GM21717 (cell line): ENCODE data around the gene PDSS2.
A peak's percentile ranks its signal among the peaks of the same experiment; 100 is the strongest.
"Not testable (repeated sequence)": the region's sequence is repeated elsewhere in the genome, so short reads cannot be mapped to it uniquely, and the experiment has no call there.

ENCODE experiments used
- ATAC-seq: cut with Tn5 transposase; IDR thresholded peaks from one replicate; pipeline ENCODE4 v1.9.1; 2021; ENCODE audit warnings: mild to moderate bottlenecking, moderate library complexity; ENCODE audit not compliant: unreplicated experiment

The PDSS2 gene

GRCh38 chr6:107123501-107123900, 335.9 kb downstream of the PDSS2 start:
- no peak for ATAC-seq

- no peak for ATAC-seq
Measured at GRCh38 chr6:107122748-107123147, 336.6 kb downstream of the PDSS2 start.

- no peak for ATAC-seq
Measured at GRCh38 chr6:107121964-107122495, 337.3 kb downstream of the PDSS2 start.

GRCh38 chr6:107121266-107121665, 338.1 kb downstream of the PDSS2 start:
- no peak for ATAC-seq

- ATAC-seq: no peak
Measured at GRCh38 chr6:107120404-107120803, 339.0 kb downstream of the PDSS2 start.

GRCh38 chr6:107118976-107119375, 340.4 kb downstream of the PDSS2 start:
- ATAC-seq: no peak

- not testable (repeated sequence) for ATAC-seq
Measured at GRCh38 chr6:107118540-107118939, 340.8 kb downstream of the PDSS2 start.

GRCh38 chr6:107116931-107117330, 342.4 kb downstream of the PDSS2 start:
- ATAC-seq: no peak

- ATAC-seq: no peak
Measured at GRCh38 chr6:107116328-107116892, 343.0 kb downstream of the PDSS2 start.

- ATAC-seq: no peak
Measured at GRCh38 chr6:107115695-107116327, 343.6 kb downstream of the PDSS2 start.

GRCh38 chr6:107114926-107115694, 344.3 kb downstream of the PDSS2 start, which contains the start of gene BEND3:
Gene BEND3 (minus strand): TSS chr6:107115515. CDS start chr6:107099285, 16,230 bp downstream.
- ATAC-seq: peak; percentile 17

- peak; percentile 69 for ATAC-seq
Measured at GRCh38 chr6:107114213-107114925, 345.0 kb downstream of the PDSS2 start.

- no peak for ATAC-seq
Measured at GRCh38 chr6:107110200-107110599, 349.2 kb downstream of the PDSS2 start.

- ATAC-seq: no peak
Measured at GRCh38 chr6:107108201-107108890, 351.0 kb downstream of the PDSS2 start.

- ATAC-seq: no peak
Measured at GRCh38 chr6:107107791-107108190, 351.6 kb downstream of the PDSS2 start.

GRCh38 chr6:107106165-107106564, 353.2 kb downstream of the PDSS2 start:
- ATAC-seq: no peak

- no peak for ATAC-seq
Measured at GRCh38 chr6:107105511-107106116, 353.8 kb downstream of the PDSS2 start.

- no peak for ATAC-seq
Measured at GRCh38 chr6:107103082-107103481, 356.3 kb downstream of the PDSS2 start.
